Astrocyte (in vitro differentiated cells and primary cell): ENCODE data around the gene EGLN3.

Source experiments
- CTCF ChIP-seq: IDR thresholded peaks from 2 replicates; pipeline ENCODE4 v1.5.1; 2011; ENCODE audit warnings: low read depth, mild to moderate bottlenecking, inconsistent platforms, low read length, moderate library complexity; ENCODE audit not compliant: insufficient read depth
- EZH2 ChIP-seq: IDR thresholded peaks from 2 replicates; pipeline ENCODE4 v1.6.1; 2012; ENCODE audit warnings: mild to moderate bottlenecking, low read length, inconsistent platforms; ENCODE audit not compliant: insufficient read depth

- TF ChIP-seq CTCF (no peak), EZH2 (no peak)
Observed at GRCh38 chr14:33949411-33949893, 1.4 kb downstream of the EGLN3 start.
